GM12878 (cell line): Measurements from ENCODE around the gene NAALADL2. TPM values are rescaled to one million over a fixed set of nuclear protein-coding genes. Genes with fewer than 3 reads are reported as not detected.

Source experiments
- ATAC-seq: fragments of 200-7000 bp; cut with Tn5 transposase; 3 replicates; pipeline ENCODE4 v1.9.1; 2020; ENCODE audit warnings: mild to moderate bottlenecking, moderate library complexity
- BruUV-seq: library from RNA; stranded (reverse); fragments of 400-500 nt; replicated peaks from 2 replicates; lab custom pipeline; 2021; lab: Mats Ljungman, UMichigan
- CTCF ChIA-PET: fragments of 300-600 bp; sonication (Branson Sonifier 250); formaldehyde crosslinking; extraction: SDS; loops from one replicate; lab custom pipeline; 2021; ENCODE audit warnings: inconsistent platforms; lab: Yijun Ruan, JAX
- POLR2A ChIA-PET: fragments of 350-600 bp; formaldehyde crosslinking; extraction: SDS; loops from one replicate; lab custom pipeline; 2021; ENCODE audit warnings: inconsistent platforms; lab: Charles Lee
- RAD21 ChIA-PET: fragments of 300-600 bp; sonication (Branson Sonifier 250); formaldehyde crosslinking; loops from one replicate; lab custom pipeline; 2023; ENCODE audit warnings: antibody characterized with exemption; ENCODE audit not compliant: unreplicated experiment; lab: Charles Lee
- SMC1A ChIA-PET: fragments of 300-600 bp; sonication (Branson Sonifier 250); formaldehyde crosslinking; loops from one replicate; lab custom pipeline; 2023; ENCODE audit not compliant: unreplicated experiment, uncharacterized antibody; lab: Charles Lee
- DNase-seq: peaks from one replicate; pipeline ENCODE4 v3.0.0-alpha.2; 2011; ENCODE audit warnings: low read depth, low spot score
- FAIRE-seq: peaks from 3 replicates; lab custom pipeline; 2011; peaks lifted over from hg19 to GRCh38; lab: Jason Lieb, UNC
- H2AFZ ChIP-seq: 2 replicates; pipeline ENCODE4 v1.6.0; 2011; ENCODE audit warnings: low read depth, low read length, control low read depth; ENCODE audit not compliant: control insufficient read depth
- H3K27ac ChIP-seq: 2 replicates; pipeline ENCODE4 v1.5.1; 2011; ENCODE audit warnings: control low read depth; ENCODE audit not compliant: control insufficient read depth, insufficient read depth
- H3K27me3 ChIP-seq, 2 experiments: replicated peaks in 1 of 2; 2 replicates each; pipeline versions ENCODE4 v1.6.0 to v1.6.1; 2011; ENCODE audit warnings: low read length in 1 of 2; ENCODE audit not compliant: control insufficient read depth in 2 of 2, insufficient read depth in 2 of 2
- H3K36me3 ChIP-seq, 2 experiments: 2 replicates each; pipeline ENCODE4 v1.5.1; 2011; ENCODE audit warnings: low read length in 1 of 2; ENCODE audit not compliant: control insufficient read depth in 2 of 2, insufficient read depth in 2 of 2
- H3K4me1 ChIP-seq: 2 replicates; pipeline ENCODE4 v1.6.1; 2011; ENCODE audit warnings: mild to moderate bottlenecking, low read length, moderate library complexity, mixed read lengths; ENCODE audit not compliant: control insufficient read depth, insufficient read depth
- H3K4me2 ChIP-seq: 2 replicates; pipeline ENCODE4 v1.6.0; 2011; ENCODE audit warnings: control low read depth; ENCODE audit not compliant: control insufficient read depth, insufficient read depth
- H3K4me3 ChIP-seq: fragments of 200-600 bp; sonication (generic); 2 replicates; pipeline ENCODE4 v1.5.1; 2016
- H3K79me2 ChIP-seq: 2 replicates; pipeline ENCODE4 v1.6.0; 2011; ENCODE audit warnings: low read length; ENCODE audit not compliant: control insufficient read depth, insufficient read depth
- H3K9ac ChIP-seq: 2 replicates; pipeline ENCODE4 v1.8.0; 2011; ENCODE audit warnings: low read length, control low read depth, mixed read lengths; ENCODE audit not compliant: control insufficient read depth, insufficient read depth
- H3K9me3 ChIP-seq: replicated peaks from 3 replicates; pipeline ENCODE4 v1.5.1; 2011; ENCODE audit warnings: mild to moderate bottlenecking, low read length; ENCODE audit not compliant: control insufficient read depth, insufficient read depth
- H4K20me1 ChIP-seq: 2 replicates; pipeline ENCODE4 v1.6.0; 2011; ENCODE audit not compliant: control insufficient read depth, insufficient read depth
- BACH1 ChIP-seq: fragments of 450-650 bp; IDR thresholded peaks from 2 replicates; pipeline ENCODE4 v1.6.1; 2017; ENCODE audit warnings: mild to moderate bottlenecking, borderline replicate concordance
- BCL11A ChIP-seq: IDR thresholded peaks from 2 replicates; pipeline ENCODE4 v1.6.1; 2011; ENCODE audit warnings: low read depth, low read length
- CHD2 ChIP-seq: IDR thresholded peaks from 2 replicates; pipeline ENCODE4 v1.6.1; 2011; ENCODE audit warnings: low read depth, low read length, improper control_type of control experiment, borderline replicate concordance
- EED ChIP-seq: sonication (generic); IDR thresholded peaks from 2 replicates; pipeline ENCODE4 v1.6.1; 2016; ENCODE audit warnings: antibody characterized with exemption, low read depth
- HSF1 ChIP-seq: fragments of 150-350 bp; IDR thresholded peaks from 2 replicates; pipeline ENCODE4 v1.6.1; 2014; ENCODE audit warnings: mild to moderate bottlenecking, low read depth, low read length
- MAX ChIP-seq: IDR thresholded peaks from 2 replicates; pipeline ENCODE4 v1.6.1; 2012; ENCODE audit warnings: low read depth, low read length, improper control_type of control experiment
- MEF2B ChIP-seq: fragments of 450-650 bp; IDR thresholded peaks from 2 replicates; pipeline ENCODE4 v1.6.1; 2018; ENCODE audit warnings: mild to moderate bottlenecking, moderate library complexity; ENCODE audit not compliant: partially characterized antibody, poor library complexity, severe bottlenecking
- NBN ChIP-seq: fragments of 450-650 bp; IDR thresholded peaks from 2 replicates; pipeline ENCODE4 v1.6.1; 2016
- NR2C2 ChIP-seq: IDR thresholded peaks from 2 replicates; pipeline ENCODE4 v1.6.1; 2011; ENCODE audit warnings: borderline replicate concordance, low read depth; ENCODE audit not compliant: control insufficient read depth, insufficient read length
- PKNOX1 ChIP-seq: fragments of 450-650 bp; IDR thresholded peaks from 2 replicates; pipeline ENCODE4 v1.6.1; 2016; ENCODE audit warnings: mild to moderate bottlenecking
- SMAD1 ChIP-seq: fragments of 450-650 bp; IDR thresholded peaks from 2 replicates; pipeline ENCODE4 v1.6.1; 2018; ENCODE audit warnings: mild to moderate bottlenecking, low read depth; ENCODE audit not compliant: partially characterized antibody
- ZBED1 ChIP-seq: IDR thresholded peaks from 2 replicates; pipeline ENCODE4 v1.6.1; 2016; ENCODE audit warnings: borderline replicate concordance
- ZNF384 ChIP-seq: IDR thresholded peaks from 2 replicates; pipeline ENCODE4 v1.6.1; 2012; ENCODE audit warnings: low read depth, mild to moderate bottlenecking, low read length, improper control_type of control experiment, borderline replicate concordance
- WGBS: methylation state at CpG from one replicate; pipeline ENCODE4 v1.1.6; 2016; ENCODE audit warnings: low lambda C conversion rate; ENCODE audit not compliant: insufficient replicate concordance, insufficient coverage; ENCODE audit errors: missing lambda C conversion rate; 5-methylcytosine and 5-hydroxymethylcytosine counted together
- in situ Hi-C: fragments of 300-500 bp; cut with MboI; formaldehyde crosslinking; loops from 9 replicates; pipeline ENCODE4 v1.14.3; 2018; ENCODE audit warnings: mixed read lengths
- intact Hi-C: fragments of 100-400 bp; cut with micrococcal nuclease; formaldehyde crosslinking; loops from one replicate; pipeline ENCODE4 v1.14.2; 2022; ENCODE audit not compliant: unreplicated experiment
- polyA plus RNA-seq, 11 experiments: library from polyadenylated mRNA; depleted of rRNA in 4 of 11; unstranded in 6 of 11; stranded (reverse) in 5 of 11; fragments of >200 nt; fragmentation: Nextera tagmentation in 4 of 11; fragmentation: Illumina TruSeq in 1 of 11; extraction: Ambion mirVana in 4 of 11; extraction: Trizol in 1 of 11; gene quantifications; 1 replicate in 1 of 11; 2 replicates in 10 of 11; pipeline versions ENCODE4 v1.2.1 to v1.2.3, GENCODE V29; 2011 to 2016; ENCODE audit warnings: inconsistent platforms in 2 of 11, missing spikeins in 2 of 11, low read depth in 1 of 11
- total RNA-seq, 4 experiments: library from RNA; depleted of rRNA in 3 of 4; stranded (reverse); fragments of >200 nt in 3 of 4; fragmentation: Illumina TruSeq in 1 of 4; extraction: Trizol in 1 of 4; gene quantifications; 2 replicates each; pipeline versions ENCODE4 v1.2.1 to v1.2.3, GENCODE V29; 2013 to 2021

Gene NAALADL2
- total and polyA plus RNA-seq, 10 of the 15 experiments (the other 5 are each of a cell fraction or from before 2014, with no cell fraction given) = 0.06 to 10.8 (median 0.46) TPM

GRCh38 chr3:175573226-175573625 is 714.1 kb downstream of the NAALADL2 start:
- no peak overlapping the region for H3K27ac ChIP-seq
- ATAC-seq (no peak), FAIRE-seq (no peak), DNase-seq (no peak)
- no peaks in the 10 kb centered on the region for H3K79me2 ChIP-seq
- BruUV-seq = no TSS peak
- SMC1A ChIA-PET = interaction anchor here (0.7 to 1.9 kb wide), 6 partner anchors 19 to 370 kb away, joined by 3 to 7 read pairs (median 3); no protein-coding TSS in a partner anchor
- H2AFZ ChIP-seq = no peak overlapping the region
- intact Hi-C loops = no loop called here
- H3K9ac ChIP-seq = no peak overlapping the region
- no peaks in the 10 kb centered on the region for H3K4me1 ChIP-seq
- no peaks in the 10 kb centered on the region for H3K36me3 ChIP-seq
- CTCF ChIA-PET = no interaction called here
- WGBS = 0% methylated on average over 2 of the region's 2 CpGs
- no peak overlapping the region for H3K4me3 ChIP-seq
- TF ChIP-seq HSF1 (no peak), ZNF384 (no peak), NR2C2 (no peak), MEF2B (no peak), BCL11A (no peak), SMAD1 (no peak), EED (no peak), PKNOX1 (no peak), ZBED1 (no peak), MAX (no peak), NBN (no peak), CHD2 (no peak), BACH1 (no peak)
- no peaks in the 10 kb centered on the region for H3K27me3 ChIP-seq
- no peaks in the 10 kb centered on the region for H4K20me1 ChIP-seq
- RAD21 ChIA-PET = no interaction called here
- in situ Hi-C loops = no loop called here
- no peak overlapping the region for H3K4me2 ChIP-seq
- H3K9me3 ChIP-seq = no peaks in the 10 kb centered on the region; the same call in 2 of the 3 replicates
- POLR2A ChIA-PET = no interaction called here
